Adrenal gland (tissue), 12 donors: Measurements from ENCODE around the gene ENKUR. TPM values are rescaled to one million over a fixed set of nuclear protein-coding genes. Genes with fewer than 3 reads are reported as not detected.

Experiments
- DNase-seq, 7 donors: peaks; one replicate each; pipeline ENCODE4 v3.0.0-alpha.2; 2019 to 2020
- H3K27ac ChIP-seq, 5 donors: fragments of 200-600 bp; sonication (generic) in 4 of 5; 1 replicate in 3 of 5; 2 replicates in 2 of 5; pipeline versions ENCODE4 v1.5.1 to v1.8.0; 2016 to 2020; ENCODE audit warnings: mild to moderate bottlenecking in 1 of 5
- H3K27me3 ChIP-seq: fragments of 200-600 bp; 2 replicates; pipeline ENCODE4 v1.8.0; 2021
- H3K36me3 ChIP-seq, 2 donors: fragments of 200-600 bp; replicated peaks in 1 of 2; 1 replicate in 1 of 2; 2 replicates in 1 of 2; pipeline versions ENCODE4 v1.5.1 to v1.8.0; 2018 to 2022
- H3K4me1 ChIP-seq, 2 donors: fragments of 200-600 bp; replicated peaks in 1 of 2; 1 replicate in 1 of 2; 2 replicates in 1 of 2; pipeline versions ENCODE4 v1.5.1 to v1.8.0; 2018 to 2021
- H3K4me3 ChIP-seq, 4 donors: fragments of 200-600 bp; sonication (generic) in 3 of 4; one replicate each; pipeline ENCODE4 v1.5.1; 2016 to 2018
- H3K9me3 ChIP-seq, 3 donors: fragments of 200-600 bp; sonication (generic) in 1 of 3; replicated peaks in 1 of 3; 1 replicate in 2 of 3; 2 replicates in 1 of 3; pipeline versions ENCODE4 v1.5.1 to v1.8.0; 2016 to 2021
- CTCF ChIP-seq, 6 experiments: fragments of 450-650 bp in 4 of 6; fragments of 200-600 bp in 2 of 6; sonication (generic) in 1 of 6; IDR thresholded peaks; 1 replicate in 5 of 6; 2 replicates in 1 of 6; pipeline versions ENCODE4 v1.5.1 to v1.8.0; 2016 to 2021; ENCODE audit warnings: antibody characterized with exemption in 6 of 6, mild to moderate bottlenecking in 2 of 6, moderate library complexity in 1 of 6
- POLR2A ChIP-seq, 2 donors: fragments of 450-650 bp; IDR thresholded peaks; one replicate each; pipeline ENCODE4 v1.6.1; 2017; ENCODE audit warnings: antibody characterized with exemption in 2 of 2, mild to moderate bottlenecking in 2 of 2, moderate library complexity in 1 of 2
- WGBS, 4 donors: extraction: QIAGEN DNeasy Blood & Tissue Kit in 2 of 4; methylation state at CpG; one replicate each; pipeline versions ENCODE4 v1.1.5 to v1.1.7; 2013 to 2017; 5-methylcytosine and 5-hydroxymethylcytosine counted together
- intact Hi-C, 2 donors: fragments of 100-400 bp; cut with DNase I; formaldehyde crosslinking; loops; one replicate each; pipeline versions ENCODE4 v1.14.1 to v1.15.0; 2022 to 2023
- polyA plus RNA-seq, 3 donors: library from polyadenylated mRNA; stranded (reverse); fragments of 200-250 nt in 2 of 3; fragments of 350-450 nt in 1 of 3; fragmentation: Illumina TruSeq in 1 of 3; extraction: RNeasy Lipid Tissue Mini Kit (QIAGEN cat#74804) in 1 of 3; gene quantifications; one replicate each; pipeline ENCODE4 v1.2.3, GENCODE V29; 2013 to 2014
- total RNA-seq, 9 donors: library from RNA; depleted of rRNA in 4 of 9; stranded (reverse); fragments of >200 nt in 4 of 9; fragments of 120-200 nt in 1 of 9; fragmentation: NEBNext Ultra II Directional in 1 of 9; extraction: Animal tissue kit (Norgen Biotek cat#: 25700) in 1 of 9; gene quantifications; one replicate each; pipeline versions ENCODE4 v1.1.0 to v1.2.4, GENCODE V29; 2013 to 2023
- donor health status: healthy with polysubstance abuse.
- donor health status: Bipolar disorder and iron deficiency.
- donor health status: DM: yes; HTN: yes; CAD: no.
- donor health status: DM: no; HTN: no; CAD: no.
- donor health status: DM: no; HTN: no; CAD: no.
- donor health status: DM: yes; HTN: yes; CAD: no.

The ENKUR gene
- total and polyA plus RNA-seq, 12 donors = 0.16 to 0.70 (median 0.25) TPM; not detected in 5

- Histone ChIP-seq H3K9me3 (no peaks in the 10 kb centered on the region), H3K4me1 (no peaks in the 10 kb centered on the region), H3K27me3 (no peaks in the 10 kb centered on the region), H3K27ac (no peak overlapping the region), H3K36me3 (no peaks in the 10 kb centered on the region), H3K4me3 (no peak overlapping the region)
- DNase-seq = no peak
- TF ChIP-seq POLR2A (IDR thresholded peaks at IDR 0.05) = no peak
- TF ChIP-seq CTCF (IDR thresholded peaks at IDR 0.05) = no peak
- intact Hi-C loops = no loop called here
- WGBS, 4 donors = 76 to 80% (median 79%) methylated on average over 11 of the region's 11 CpGs
These were observed 45.9 kb upstream of the ENKUR start for GRCh38 chr10:25061711-25062449.

DNA sequence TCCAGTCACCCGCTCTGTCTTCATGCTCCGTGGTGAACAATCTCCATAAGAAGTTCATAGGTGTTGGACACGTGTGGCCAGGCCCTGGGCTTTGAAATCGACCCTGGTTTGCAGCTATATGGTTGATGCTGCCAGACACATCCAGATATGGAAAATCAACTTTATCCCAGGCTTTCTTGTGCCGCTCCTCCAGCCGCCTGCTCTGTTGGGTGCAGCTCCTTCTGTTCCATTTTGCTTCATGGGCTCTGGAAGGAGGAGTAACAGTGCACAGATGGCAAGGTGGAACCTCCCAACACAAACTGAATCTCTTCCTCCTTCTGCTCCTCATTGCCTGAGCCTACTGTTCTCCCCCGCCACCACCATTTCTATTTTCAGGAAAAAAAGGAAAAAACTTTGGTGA is 45.2 kb upstream of the ENKUR start:
- TF ChIP-seq CTCF (IDR thresholded peaks at IDR 0.05) (no peak), POLR2A (IDR thresholded peaks at IDR 0.05) (no peak)
- Histone ChIP-seq H3K4me3 (no peak overlapping the region), H3K9me3 (no peaks in the 10 kb centered on the region), H3K36me3 (no peaks in the 10 kb centered on the region), H3K27me3 (no peaks in the 10 kb centered on the region), H3K4me1 (no peaks in the 10 kb centered on the region), H3K27ac (no peak overlapping the region)
- no peak for DNase-seq
- intact Hi-C loops = no loop called here
- WGBS, 4 donors = 90 to 98% (median 94%) methylated on average over 7 of the region's 7 CpGs

DNA sequence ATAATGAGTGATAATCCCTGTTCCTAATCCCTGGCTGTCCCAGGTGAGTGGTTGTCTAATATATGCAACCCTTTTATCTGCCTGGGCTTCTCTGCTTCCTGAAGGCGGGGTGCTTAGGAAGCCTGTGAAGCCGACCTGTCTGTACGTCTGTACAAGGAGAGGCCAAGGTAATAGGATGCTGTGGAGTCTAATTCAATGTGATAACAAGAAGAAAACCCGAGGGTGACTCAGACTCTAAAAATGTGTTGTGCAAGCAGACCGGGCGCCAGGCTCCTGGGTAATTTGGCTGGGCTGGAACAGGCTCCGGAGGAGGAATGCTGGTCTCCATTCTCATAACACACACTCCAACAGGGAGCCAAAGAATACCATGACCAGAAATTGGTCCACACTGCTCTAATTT is 44.0 kb upstream of the ENKUR start:
- Histone ChIP-seq H3K36me3 (no peaks in the 10 kb centered on the region), H3K9me3 (no peaks in the 10 kb centered on the region), H3K27me3 (no peaks in the 10 kb centered on the region), H3K4me3 (no peak overlapping the region), H3K27ac (no peak overlapping the region), H3K4me1 (no peaks in the 10 kb centered on the region)
- intact Hi-C loops = no loop called here
- 35 to 39% (median 37%) methylated on average over 7 of the region's 7 CpGs for WGBS, 4 donors
- TF ChIP-seq CTCF (IDR thresholded peaks at IDR 0.05) (no peak), POLR2A (IDR thresholded peaks at IDR 0.05) (no peak)
- peak in 6 of 7 donors; percentile 39 to 78 (median 70) for DNase-seq

- no peaks in the 10 kb centered on the region for H3K4me1 ChIP-seq
- WGBS, 4 donors = 65 to 86% (median 73%) methylated on average over 4 of the region's 4 CpGs
- H3K9me3 ChIP-seq = no peaks in the 10 kb centered on the region
- H3K27ac ChIP-seq = no peak overlapping the region
- H3K27me3 ChIP-seq = no peaks in the 10 kb centered on the region
- no peak overlapping the region for H3K4me3 ChIP-seq
- intact Hi-C loops = no loop called here
- no peaks in the 10 kb centered on the region for H3K36me3 ChIP-seq
- no peak for DNase-seq
- TF ChIP-seq CTCF (IDR thresholded peaks at IDR 0.05) (no peak), POLR2A (IDR thresholded peaks at IDR 0.05) (no peak)
These were observed 41.9 kb upstream of the ENKUR start for GRCh38 chr10:25057886-25058285.
